Astrocyte (in vitro differentiated cells and primary cell): ENCODE data around the gene L1CAM. TPM values are rescaled to one million over a fixed set of nuclear protein-coding genes. Genes with fewer than 3 reads are reported as not detected.

Experiments used
- DNase-seq: peaks from one replicate; pipeline ENCODE4 v3.0.0-alpha.2; 2010; ENCODE audit warnings: low read depth
- FAIRE-seq: peaks from 2 replicates; lab custom pipeline; 2011; peaks lifted over from hg19 to GRCh38; lab: Jason Lieb, UNC
- H2AFZ ChIP-seq: 2 replicates; pipeline ENCODE4 v1.6.0; 2012; ENCODE audit warnings: low read depth, low read length, inconsistent platforms
- H3K27ac ChIP-seq: 2 replicates; pipeline ENCODE4 v1.5.1; 2011; ENCODE audit warnings: low read depth, low read length, inconsistent platforms
- H3K27me3 ChIP-seq: 2 replicates; pipeline ENCODE4 v1.6.0; 2011; ENCODE audit warnings: low read length, inconsistent platforms; ENCODE audit not compliant: insufficient read depth
- H3K36me3 ChIP-seq: 2 replicates; pipeline ENCODE4 v1.5.1; 2011; ENCODE audit warnings: low read length, inconsistent platforms; ENCODE audit not compliant: insufficient read depth
- H3K4me1 ChIP-seq: 2 replicates; pipeline ENCODE4 v1.5.1; 2011; ENCODE audit warnings: low read length, inconsistent platforms; ENCODE audit not compliant: insufficient read depth
- H3K4me2 ChIP-seq: 2 replicates; pipeline ENCODE4 v1.6.0; 2012; ENCODE audit warnings: low read length, inconsistent platforms
- H3K4me3 ChIP-seq: 2 replicates; pipeline ENCODE4 v1.5.1; 2011; ENCODE audit warnings: low read depth, mild to moderate bottlenecking, low read length, inconsistent platforms; ENCODE audit not compliant: insufficient read depth
- H3K79me2 ChIP-seq: 2 replicates; pipeline ENCODE4 v1.6.0; 2012; ENCODE audit warnings: mild to moderate bottlenecking, low read length, inconsistent platforms; ENCODE audit not compliant: insufficient read depth
- H3K9ac ChIP-seq: 2 replicates; pipeline ENCODE4 v1.6.0; 2012; ENCODE audit warnings: mild to moderate bottlenecking, low read length, inconsistent platforms
- H3K9me3 ChIP-seq: 2 replicates; pipeline ENCODE4 v1.5.1; 2012; ENCODE audit warnings: low read depth, mild to moderate bottlenecking, low read length, inconsistent platforms; ENCODE audit not compliant: insufficient read depth
- H4K20me1 ChIP-seq: 2 replicates; pipeline ENCODE4 v1.6.0; 2012; ENCODE audit warnings: low read length, inconsistent platforms; ENCODE audit not compliant: insufficient read depth
- H3K27ac Mint-ChIP-seq: one replicate; pipeline ENCODE4 v1.8.0; 2021; ENCODE audit warnings: mild to moderate bottlenecking, mixed read lengths; ENCODE audit not compliant: unreplicated experiment
- H3K27me3 Mint-ChIP-seq: one replicate; pipeline ENCODE4 v1.8.0; 2021; ENCODE audit warnings: low read depth, mixed read lengths; ENCODE audit not compliant: unreplicated experiment
- H3K36me3 Mint-ChIP-seq: one replicate; pipeline ENCODE4 v1.8.0; 2021; ENCODE audit warnings: low read depth, mixed read lengths; ENCODE audit not compliant: unreplicated experiment
- H3K4me1 Mint-ChIP-seq: one replicate; pipeline ENCODE4 v1.8.0; 2021; ENCODE audit warnings: low read depth, mixed read lengths; ENCODE audit not compliant: unreplicated experiment
- H3K4me3 Mint-ChIP-seq: one replicate; pipeline ENCODE4 v1.8.0; 2021; ENCODE audit warnings: mild to moderate bottlenecking, moderate library complexity, mixed read lengths; ENCODE audit not compliant: unreplicated experiment
- H3K9me3 Mint-ChIP-seq: one replicate; pipeline ENCODE4 v1.8.0; 2021; ENCODE audit warnings: mild to moderate bottlenecking, mixed read lengths; ENCODE audit not compliant: unreplicated experiment
- EZH2 ChIP-seq: IDR thresholded peaks from 2 replicates; pipeline ENCODE4 v1.6.1; 2012; ENCODE audit warnings: mild to moderate bottlenecking, low read length, inconsistent platforms; ENCODE audit not compliant: insufficient read depth
- total RNA-seq: library from RNA; stranded (reverse); gene quantifications from 2 replicates; pipeline ENCODE4 v1.2.1, GENCODE V29; 2021
- TF ChIP-seq, protein P1 (sequence below): IDR thresholded peaks from 2 replicates; pipeline ENCODE4 v1.5.1; 2011; ENCODE audit warnings: low read depth, mild to moderate bottlenecking, inconsistent platforms, low read length, moderate library complexity; ENCODE audit not compliant: insufficient read depth

The L1CAM gene
- total RNA-seq, 1 donor from 2014 or later = 347 TPM

GRCh38 chrX:153878969-153879653, 6.9 kb downstream of the L1CAM start:
- peaks cover 5% of the 10 kb centered on the region for H3K4me1 ChIP-seq
- peaks cover 29% of the 10 kb centered on the region for H3K4me1 Mint-ChIP-seq
- H3K27ac Mint-ChIP-seq = peak overlapping the region; percentile 66
- no peaks in the 10 kb centered on the region for H4K20me1 ChIP-seq
- H3K9ac ChIP-seq = no peak overlapping the region
- peak overlapping the region; percentile 73 for H3K4me3 Mint-ChIP-seq
- no peak overlapping the region for H2AFZ ChIP-seq
- no peaks in the 10 kb centered on the region for H3K36me3 ChIP-seq
- peaks cover 3% of the 10 kb centered on the region for H3K36me3 Mint-ChIP-seq
- FAIRE-seq (no peak), DNase-seq (no peak)
- H3K4me2 ChIP-seq = no peak overlapping the region
- no peak overlapping the region for H3K4me3 ChIP-seq
- H3K27me3 Mint-ChIP-seq = no peaks in the 10 kb centered on the region
- H3K9me3 Mint-ChIP-seq = no peaks in the 10 kb centered on the region
- H3K9me3 ChIP-seq = no peaks in the 10 kb centered on the region
- H3K27me3 ChIP-seq = peaks cover 8% of the 10 kb centered on the region
- TF ChIP-seq, protein P1, sequence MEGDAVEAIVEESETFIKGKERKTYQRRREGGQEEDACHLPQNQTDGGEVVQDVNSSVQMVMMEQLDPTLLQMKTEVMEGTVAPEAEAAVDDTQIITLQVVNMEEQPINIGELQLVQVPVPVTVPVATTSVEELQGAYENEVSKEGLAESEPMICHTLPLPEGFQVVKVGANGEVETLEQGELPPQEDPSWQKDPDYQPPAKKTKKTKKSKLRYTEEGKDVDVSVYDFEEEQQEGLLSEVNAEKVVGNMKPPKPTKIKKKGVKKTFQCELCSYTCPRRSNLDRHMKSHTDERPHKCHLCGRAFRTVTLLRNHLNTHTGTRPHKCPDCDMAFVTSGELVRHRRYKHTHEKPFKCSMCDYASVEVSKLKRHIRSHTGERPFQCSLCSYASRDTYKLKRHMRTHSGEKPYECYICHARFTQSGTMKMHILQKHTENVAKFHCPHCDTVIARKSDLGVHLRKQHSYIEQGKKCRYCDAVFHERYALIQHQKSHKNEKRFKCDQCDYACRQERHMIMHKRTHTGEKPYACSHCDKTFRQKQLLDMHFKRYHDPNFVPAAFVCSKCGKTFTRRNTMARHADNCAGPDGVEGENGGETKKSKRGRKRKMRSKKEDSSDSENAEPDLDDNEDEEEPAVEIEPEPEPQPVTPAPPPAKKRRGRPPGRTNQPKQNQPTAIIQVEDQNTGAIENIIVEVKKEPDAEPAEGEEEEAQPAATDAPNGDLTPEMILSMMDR = no peak
- H3K79me2 ChIP-seq = no peaks in the 10 kb centered on the region
- no peak overlapping the region for H3K27ac ChIP-seq

- Histone ChIP-seq H3K4me2 (no peak overlapping the region), H3K36me3 (no peaks in the 10 kb centered on the region), H3K79me2 (no peaks in the 10 kb centered on the region), H3K4me1 (peaks cover 5% of the 10 kb centered on the region), H3K27me3 (peaks cover 6% of the 10 kb centered on the region), H3K9me3 (no peaks in the 10 kb centered on the region), H3K9ac (no peak overlapping the region), H3K4me3 (no peak overlapping the region), H3K27ac (no peak overlapping the region), H2AFZ (no peak overlapping the region), H4K20me1 (no peaks in the 10 kb centered on the region)
- no peak for DNase-seq
- H3K9me3 Mint-ChIP-seq = no peaks in the 10 kb centered on the region
- no peak for TF ChIP-seq EZH2
- TF ChIP-seq, protein P1 = no peak
- peak overlapping the region; percentile 50 for H3K4me3 Mint-ChIP-seq
- H3K27ac Mint-ChIP-seq = peak overlapping the region; percentile 41
- peaks cover 29% of the 10 kb centered on the region for H3K4me1 Mint-ChIP-seq
- FAIRE-seq = no peak
- no peaks in the 10 kb centered on the region for H3K27me3 Mint-ChIP-seq
- H3K36me3 Mint-ChIP-seq = peaks cover 3% of the 10 kb centered on the region
Observed at GRCh38 chrX:153878345-153878744, 7.6 kb downstream of the L1CAM start.

- no peak overlapping the region for H3K9ac ChIP-seq
- Mint-ChIP-seq H3K9me3 (no peaks in the 10 kb centered on the region), H3K36me3 (peaks cover 3% of the 10 kb centered on the region), H3K4me1 (peaks cover 31% of the 10 kb centered on the region), H3K27ac (no peak overlapping the region), H3K27me3 (no peaks in the 10 kb centered on the region), H3K4me3 (no peak overlapping the region)
- H3K27me3 ChIP-seq = peaks cover 7% of the 10 kb centered on the region
- no peak for TF ChIP-seq EZH2
- TF ChIP-seq, protein P1 = no peak
- FAIRE-seq (peak; percentile 5), DNase-seq (no peak)
- peaks cover 5% of the 10 kb centered on the region for H3K4me1 ChIP-seq
- no peak overlapping the region for H2AFZ ChIP-seq
- H3K27ac ChIP-seq = no peak overlapping the region
- H4K20me1 ChIP-seq = no peaks in the 10 kb centered on the region
- H3K79me2 ChIP-seq = no peaks in the 10 kb centered on the region
- no peaks in the 10 kb centered on the region for H3K36me3 ChIP-seq
- no peaks in the 10 kb centered on the region for H3K9me3 ChIP-seq
- H3K4me3 ChIP-seq = no peak overlapping the region
- no peak overlapping the region for H3K4me2 ChIP-seq
Observed at GRCh38 chrX:153877571-153878261, 8.3 kb downstream of the L1CAM start.
